ENCODE measurements around the gene DBI. TPM values are rescaled to one million over a fixed set of nuclear protein-coding genes. Genes with fewer than 3 reads are reported as not detected.

DBI gene
- total and polyA plus RNA-seq, 2 of the 13 experiments (the other 11 are each of a cell fraction or from before 2014, with no cell fraction given): 330 to 659 TPM

GRCh38 chr2:119367472-119368099, 809 bp downstream of the DBI start (continued):
- TF ChIP-seq TRAFD1 (CRISPR knock-in tag; IDR thresholded peaks at IDR 0.05; ENCODE audit: borderline replicate concordance): no peak
- TF ChIP-seq STAT6 (CRISPR knock-in tag; IDR thresholded peaks at IDR 0.05; ENCODE audit: borderline replicate concordance): no peak; the same call in 1 of the 2 replicates
- TF ChIP-seq ZNF652 (CRISPR knock-in tag; IDR thresholded peaks at IDR 0.05; ENCODE audit: borderline replicate concordance, low read depth): no peak
- no peak for TF ChIP-seq POLR2G (IDR thresholded peaks at IDR 0.05; ENCODE audit: low read depth, low read length)
- no peak for TF ChIP-seq SMC3 (IDR thresholded peaks at IDR 0.05; ENCODE audit: low read length)
- no peak for TF ChIP-seq BHLHE40 (IDR thresholded peaks at IDR 0.05; ENCODE audit: low read length)
- no peak for TF ChIP-seq EP300 (IDR thresholded peaks at IDR 0.05; ENCODE audit: low read depth in 2 of 2, low read length in 2 of 2)
- no peak for TF ChIP-seq EP300 (CRISPR knock-in tag; IDR thresholded peaks at IDR 0.05; ENCODE audit: borderline replicate concordance)
- TF ChIP-seq FOXO1 (CRISPR knock-in tag; IDR thresholded peaks at IDR 0.05): no peak
- no peak for TF ChIP-seq REL (CRISPR knock-in tag; conservative IDR thresholded peaks at IDR 0.05)
- TF ChIP-seq RFXANK (CRISPR knock-in tag; IDR thresholded peaks at IDR 0.05): no peak
- peak; percentile 74; the same call in 1 of the 2 replicates for TF ChIP-seq SAP130 (CRISPR knock-in tag; IDR thresholded peaks at IDR 0.05; ENCODE audit: low read depth)
- peak; percentile 35; the same call in 1 of the 2 replicates for TF ChIP-seq DRAP1 (CRISPR knock-in tag; IDR thresholded peaks at IDR 0.05)
- TF ChIP-seq ZNF232 (CRISPR knock-in tag; IDR thresholded peaks at IDR 0.05; ENCODE audit: borderline replicate concordance): peak; percentile 77; the same call in 1 of the 2 replicates
- TF ChIP-seq ZNF20 (CRISPR knock-in tag; IDR thresholded peaks at IDR 0.05): no peak
- TF ChIP-seq HIC2 (CRISPR knock-in tag; IDR thresholded peaks at IDR 0.05; ENCODE audit: low read depth): no peak
- 0 out of 2 replicates have a peak, but pooled peaks have one; percentile 20 for TF ChIP-seq ZMAT3 (CRISPR knock-in tag; conservative IDR thresholded peaks at IDR 0.05)
- TF ChIP-seq SMARCE1 (IDR thresholded peaks at IDR 0.05; ENCODE audit: borderline replicate concordance): no peak
- TF ChIP-seq ZBTB34 (CRISPR knock-in tag; IDR thresholded peaks at IDR 0.05): no peak
- TF ChIP-seq ZNF839 (CRISPR knock-in tag; IDR thresholded peaks at IDR 0.05; ENCODE audit: borderline replicate concordance): peak; percentile 84; the same call in 1 of the 2 replicates
- no peak for TF ChIP-seq TEAD2 (CRISPR knock-in tag; IDR thresholded peaks at IDR 0.05)
- TF ChIP-seq ZKSCAN5 (CRISPR knock-in tag; IDR thresholded peaks at IDR 0.05): no peak
- peak; percentile 8; the same call in 1 of the 2 replicates for TF ChIP-seq BCL6 (CRISPR knock-in tag; IDR thresholded peaks at IDR 0.05)
- no peak for TF ChIP-seq SP2 (CRISPR knock-in tag; IDR thresholded peaks at IDR 0.05)

Measured in HepG2 (cell line).